ENCODE data around the gene SLC17A4. TPM values are rescaled to one million over a fixed set of nuclear protein-coding genes. Genes with fewer than 3 reads are reported as not detected.

The SLC17A4 gene
- total RNA-seq, 4 donors from 2014 or later = 7.4 to 92.9 (median 70.2) TPM

DNA sequence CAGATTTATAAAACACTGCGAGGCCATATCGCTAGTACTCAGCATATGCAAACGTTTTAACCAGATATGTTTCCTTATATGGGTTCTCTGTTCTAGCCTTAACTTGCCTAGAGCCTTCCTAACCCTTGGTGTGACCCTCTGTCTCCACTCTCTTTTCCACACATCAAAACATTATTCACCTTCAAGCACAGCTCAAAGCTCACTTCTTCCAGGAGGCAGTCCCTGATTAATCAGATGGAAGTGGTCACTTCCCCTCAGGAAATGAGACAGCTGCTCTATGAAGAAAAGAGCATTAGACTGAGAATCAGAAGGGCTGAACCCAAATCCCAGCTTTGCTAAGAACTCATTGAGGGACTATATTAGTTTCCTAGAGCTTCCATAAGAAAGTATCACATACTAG lies 39.8 kb upstream of the SLC17A4 start:
- Histone ChIP-seq H3K9me3 (no peaks in the 10 kb centered on the region), H3K27me3 (no peaks in the 10 kb centered on the region), H3K27ac (no peak overlapping the region), H3K4me3 (no peak overlapping the region), H3K36me3 (no peaks in the 10 kb centered on the region), H3K4me1 (no peaks in the 10 kb centered on the region)
- no peak for TF ChIP-seq POLR2A (IDR thresholded peaks at IDR 0.05)
- TF ChIP-seq, protein P1, sequence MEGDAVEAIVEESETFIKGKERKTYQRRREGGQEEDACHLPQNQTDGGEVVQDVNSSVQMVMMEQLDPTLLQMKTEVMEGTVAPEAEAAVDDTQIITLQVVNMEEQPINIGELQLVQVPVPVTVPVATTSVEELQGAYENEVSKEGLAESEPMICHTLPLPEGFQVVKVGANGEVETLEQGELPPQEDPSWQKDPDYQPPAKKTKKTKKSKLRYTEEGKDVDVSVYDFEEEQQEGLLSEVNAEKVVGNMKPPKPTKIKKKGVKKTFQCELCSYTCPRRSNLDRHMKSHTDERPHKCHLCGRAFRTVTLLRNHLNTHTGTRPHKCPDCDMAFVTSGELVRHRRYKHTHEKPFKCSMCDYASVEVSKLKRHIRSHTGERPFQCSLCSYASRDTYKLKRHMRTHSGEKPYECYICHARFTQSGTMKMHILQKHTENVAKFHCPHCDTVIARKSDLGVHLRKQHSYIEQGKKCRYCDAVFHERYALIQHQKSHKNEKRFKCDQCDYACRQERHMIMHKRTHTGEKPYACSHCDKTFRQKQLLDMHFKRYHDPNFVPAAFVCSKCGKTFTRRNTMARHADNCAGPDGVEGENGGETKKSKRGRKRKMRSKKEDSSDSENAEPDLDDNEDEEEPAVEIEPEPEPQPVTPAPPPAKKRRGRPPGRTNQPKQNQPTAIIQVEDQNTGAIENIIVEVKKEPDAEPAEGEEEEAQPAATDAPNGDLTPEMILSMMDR (IDR thresholded peaks at IDR 0.05) = no peak
- DNase-seq = no peak

DNA sequence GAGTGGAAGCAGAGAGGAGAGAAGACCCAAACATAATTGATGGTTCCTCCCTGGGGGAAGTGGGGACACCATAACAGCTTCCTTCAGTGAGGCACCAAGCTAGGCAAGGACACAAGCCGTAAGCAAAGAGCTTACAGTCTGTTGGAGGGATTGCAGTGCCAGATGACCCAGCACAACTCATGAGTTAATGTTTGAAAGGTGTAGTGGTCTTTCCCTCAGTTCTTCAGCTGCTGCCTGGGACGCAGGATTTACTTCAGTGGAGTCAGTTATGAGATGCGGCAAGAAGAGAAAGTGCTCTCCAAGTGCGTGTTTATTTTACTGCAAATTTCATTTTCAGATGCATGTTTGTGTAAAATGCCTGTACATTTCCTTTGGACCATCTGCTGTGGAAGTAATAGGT lies 38.7 kb upstream of the SLC17A4 start:
- no peaks in the 10 kb centered on the region for H3K36me3 ChIP-seq
- no peaks in the 10 kb centered on the region for H3K9me3 ChIP-seq
- H3K27me3 ChIP-seq = no peaks in the 10 kb centered on the region
- H3K27ac ChIP-seq = no peak overlapping the region
- H3K4me1 ChIP-seq = no peaks in the 10 kb centered on the region
- H3K4me3 ChIP-seq = no peak overlapping the region
- no peak for DNase-seq
- no peak for TF ChIP-seq POLR2A (IDR thresholded peaks at IDR 0.05)
- TF ChIP-seq, protein P1 (IDR thresholded peaks at IDR 0.05) = no peak

DNA sequence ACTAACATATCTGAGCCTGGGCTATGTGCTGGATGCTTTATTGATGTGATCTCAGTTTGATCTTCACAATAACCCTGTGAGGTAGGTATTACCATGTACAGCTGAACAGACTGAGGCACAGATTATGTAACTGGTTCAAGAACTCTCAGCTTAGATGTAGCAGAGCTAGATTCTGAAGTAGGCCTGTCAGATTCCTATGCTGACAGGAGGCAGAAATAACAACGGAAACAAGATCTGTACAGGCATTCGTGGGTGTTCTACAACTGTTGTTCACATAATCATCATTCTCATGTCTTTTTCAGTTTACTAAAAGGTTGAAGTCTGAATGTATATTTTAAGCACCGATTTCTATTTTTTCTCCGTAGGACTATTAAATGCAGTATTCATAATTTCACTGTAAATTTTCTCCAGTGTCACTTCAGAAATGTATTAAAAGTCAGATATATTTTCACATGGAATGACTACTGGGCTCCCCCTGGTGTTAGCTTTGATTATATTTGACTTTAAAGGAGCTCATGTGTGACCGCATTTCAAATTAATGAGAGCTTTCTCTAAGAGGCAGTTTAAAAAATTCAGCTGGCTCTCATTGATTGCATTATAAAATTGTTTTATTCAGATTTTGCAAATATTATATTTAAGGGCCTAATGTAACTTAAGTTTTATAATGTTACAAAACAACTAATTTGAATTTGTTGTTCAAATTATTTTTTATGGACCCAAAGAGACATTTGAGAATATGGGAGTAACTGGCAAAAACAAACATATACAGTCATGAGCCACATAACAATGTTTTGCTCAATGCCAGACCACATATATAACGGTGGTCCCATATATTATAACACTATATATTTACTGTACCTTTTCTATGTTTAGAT lies 36.4 kb upstream of the SLC17A4 start:
- no peaks in the 10 kb centered on the region for H3K36me3 ChIP-seq
- no peaks in the 10 kb centered on the region for H3K4me1 ChIP-seq
- DNase-seq = no peak
- H3K27ac ChIP-seq = no peak overlapping the region
- H3K27me3 ChIP-seq = no peaks in the 10 kb centered on the region
- TF ChIP-seq, protein P1 (IDR thresholded peaks at IDR 0.05) = peak in 5 of 6 experiments; percentile 33 to 61 (median 60)
- TF ChIP-seq POLR2A (IDR thresholded peaks at IDR 0.05) = no peak
- no peak overlapping the region for H3K4me3 ChIP-seq
- H3K9me3 ChIP-seq = no peaks in the 10 kb centered on the region

DNA sequence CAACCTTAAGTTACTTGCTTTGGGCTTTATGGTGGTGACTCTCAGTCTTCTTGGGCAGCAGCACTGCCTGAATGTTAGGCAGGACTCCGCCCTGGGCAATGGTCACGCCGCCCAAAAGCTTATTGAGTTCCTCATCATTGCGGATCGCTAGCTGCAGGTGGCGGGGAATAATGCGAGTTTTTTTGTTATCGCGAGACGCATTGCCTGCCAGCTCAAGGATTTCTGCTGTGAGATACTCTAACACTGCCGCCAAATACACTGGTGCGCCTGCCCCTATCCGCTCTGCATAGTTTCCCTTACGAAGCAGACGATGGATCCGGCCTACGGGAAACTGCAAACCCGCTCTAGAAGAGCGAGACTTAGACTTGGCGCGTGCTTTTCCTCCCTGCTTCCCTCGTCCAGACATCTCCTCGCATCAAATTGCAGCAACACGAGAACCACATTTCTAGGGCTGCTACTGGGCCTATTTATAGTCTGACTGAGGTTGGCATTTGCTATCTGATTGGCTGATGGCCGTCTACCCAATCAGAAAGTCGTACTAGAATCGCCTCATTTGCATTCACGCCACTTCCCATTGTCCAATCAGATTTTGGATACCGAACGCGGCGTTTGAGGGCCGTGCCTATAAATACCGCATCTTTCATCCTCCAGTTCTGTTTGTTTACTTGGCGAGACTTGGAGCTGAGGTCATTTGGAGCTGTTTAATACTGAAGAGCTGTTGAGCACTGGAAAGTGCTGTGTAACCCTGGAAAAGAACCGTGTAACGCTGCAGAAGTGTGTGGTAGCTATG lies 28.2 kb upstream of the SLC17A4 start:
- H3K4me1 ChIP-seq = no peaks in the 10 kb centered on the region
- no peak for DNase-seq

DNA sequence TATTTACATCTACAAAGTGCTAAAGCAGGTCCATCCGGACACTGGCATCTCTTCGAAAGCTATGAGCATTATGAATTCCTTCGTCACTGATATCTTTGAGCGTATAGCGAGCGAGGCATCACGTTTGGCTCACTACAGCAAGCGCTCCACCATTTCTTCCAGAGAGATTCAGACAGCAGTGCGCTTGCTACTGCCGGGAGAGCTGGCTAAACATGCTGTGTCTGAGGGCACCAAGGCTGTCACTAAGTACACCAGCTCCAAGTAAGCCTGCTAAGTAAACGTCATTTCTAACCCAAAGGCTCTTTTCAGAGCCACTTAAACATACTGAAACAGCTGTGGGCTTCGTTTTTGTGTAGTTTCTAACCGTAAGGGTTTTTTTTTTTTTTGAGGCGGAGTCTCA lies 27.5 kb upstream of the SLC17A4 start:
- Histone ChIP-seq H3K4me1 (no peaks in the 10 kb centered on the region), H3K4me3 (no peak overlapping the region), H3K27me3 (no peaks in the 10 kb centered on the region), H3K27ac (no peak overlapping the region), H3K9me3 (no peaks in the 10 kb centered on the region), H3K36me3 (no peaks in the 10 kb centered on the region)
- no peak for DNase-seq
- TF ChIP-seq POLR2A (IDR thresholded peaks at IDR 0.05) = no peak
- TF ChIP-seq, protein P1 (IDR thresholded peaks at IDR 0.05) = no peak

More for the DNA sequence above, 28.2 kb upstream of the SLC17A4 start:
- Histone ChIP-seq H3K27ac (no peak overlapping the region), H3K36me3 (no peaks in the 10 kb centered on the region), H3K9me3 (no peaks in the 10 kb centered on the region), H3K4me3 (no peak overlapping the region), H3K27me3 (no peaks in the 10 kb centered on the region)
- TF ChIP-seq, protein P1 (IDR thresholded peaks at IDR 0.05) = no peak
- TF ChIP-seq POLR2A (IDR thresholded peaks at IDR 0.05) = no peak

Measured in Peyer's patch (tissue), 4 donors.